K562 (cell line): ENCODE measurements around the gene RAB31. TPM values are rescaled to one million over a fixed set of nuclear protein-coding genes. Genes with fewer than 3 reads are reported as not detected.
A peak's percentile ranks its signal among the peaks of the same experiment; 100 is the strongest.

Experiments used
- FOXA3 ChIP-seq, 2 experiments: fragments of 450-650 bp in 1 of 2; sonication (generic) in 1 of 2; formaldehyde crosslinking; IDR thresholded peaks in 1 of 2; conservative IDR thresholded peaks in 1 of 2; 2 replicates each; pipeline versions ENCODE4 v1.4.0 to v1.8.0; 2020 to 2022; ENCODE audit warnings: mild to moderate bottlenecking in 2 of 2, missing genetic modification reagents in 1 of 2
- GTF2F1 ChIP-seq: IDR thresholded peaks from 2 replicates; pipeline ENCODE4 v1.6.1; 2011; ENCODE audit warnings: low read depth, low read length, improper control_type of control experiment
- MYNN ChIP-seq, 2 experiments: sonication (generic); formaldehyde crosslinking in 1 of 2; IDR thresholded peaks; 2 replicates each; pipeline versions ENCODE4 v1.5.0 to v1.6.1; 2016 to 2020; ENCODE audit warnings: antibody characterized with exemption in 1 of 2, missing genetic modification reagents in 1 of 2
- NFE2 ChIP-seq: IDR thresholded peaks from 2 replicates; pipeline ENCODE4 v1.6.1; 2014; ENCODE audit warnings: antibody characterized with exemption, low read depth
- POLR2H ChIP-seq: IDR thresholded peaks from 2 replicates; pipeline ENCODE4 v1.6.1; 2016; ENCODE audit warnings: missing genetic modification characterization, low read depth, mild to moderate bottlenecking, control low read depth, missing compliant biosample characterization, moderate library complexity
- SPI1 ChIP-seq: IDR thresholded peaks from 2 replicates; pipeline ENCODE4 v1.6.1; 2011; ENCODE audit warnings: low read depth, low read length, control low read depth, borderline replicate concordance
- SRSF3 ChIP-seq: fragments of 200-400 bp; formaldehyde crosslinking; IDR thresholded peaks from 2 replicates; pipeline ENCODE4 v1.6.1; 2016; ENCODE audit warnings: mild to moderate bottlenecking, low read length, moderate library complexity; ENCODE audit not compliant: insufficient read depth
- TAF1 ChIP-seq: IDR thresholded peaks from 2 replicates; pipeline ENCODE4 v1.6.1; 2011; ENCODE audit warnings: mild to moderate bottlenecking, low read length, moderate library complexity; ENCODE audit not compliant: insufficient read depth, control insufficient read depth, severe bottlenecking; ENCODE audit errors: extremely low read depth
- ZNF561 ChIP-seq: fragments of 450-650 bp; formaldehyde crosslinking; conservative IDR thresholded peaks from 2 replicates; pipeline ENCODE4 v1.4.0; 2020; ENCODE audit warnings: mild to moderate bottlenecking, moderate library complexity
- ZNF57 ChIP-seq: fragments of 450-650 bp; formaldehyde crosslinking; IDR thresholded peaks from 2 replicates; pipeline ENCODE4 v1.4.0; 2020; ENCODE audit warnings: mild to moderate bottlenecking, moderate library complexity
- polyA plus RNA-seq, 8 experiments: library from polyadenylated mRNA; depleted of rRNA in 4 of 8; stranded (reverse) in 5 of 8; unstranded in 3 of 8; fragments of >200 nt; fragmentation: Nextera tagmentation in 2 of 8; fragmentation: Illumina TruSeq in 1 of 8; extraction: Ambion mirVana in 2 of 8; extraction: Trizol in 1 of 8; gene quantifications; 2 replicates each; pipeline versions ENCODE4 v1.2.1 to v1.2.3, GENCODE V29; 2011 to 2014; ENCODE audit warnings: inconsistent platforms in 1 of 8, missing spikeins in 1 of 8
- total RNA-seq, 7 experiments: library from RNA; depleted of rRNA in 6 of 7; stranded (reverse); fragments of >200 nt in 6 of 7; fragmentation: Illumina TruSeq in 2 of 7; extraction: Trizol in 2 of 7; gene quantifications; 2 replicates each; pipeline versions ENCODE4 v1.2.1 to v1.2.3, GENCODE V29; 2011 to 2021; ENCODE audit warnings: low replicate concordance in 1 of 7
- TF ChIP-seq, protein P1 (sequence below), 3 experiments: fragments of 200-800 bp in 1 of 3; fragments of 250-450 bp in 1 of 3; fragments of 450-650 bp in 1 of 3; sonication (Bioruptor Pico) in 1 of 3; sonication (Bioruptor generic) in 1 of 3; formaldehyde crosslinking in 1 of 3; IDR thresholded peaks; 2 replicates each; pipeline versions ENCODE4 v1.6.1 to v1.8.0; 2016 to 2022; ENCODE audit warnings: mild to moderate bottlenecking in 2 of 3, missing genetic modification characterization in 2 of 3, missing compliant biosample characterization in 1 of 3, moderate library complexity in 1 of 3
- TF ChIP-seq, protein P2 (sequence below): fragments of 450-650 bp; IDR thresholded peaks from 2 replicates; pipeline ENCODE4 v1.6.1; 2016
- TF ChIP-seq, protein P3 (sequence below): sonication (generic); formaldehyde crosslinking; IDR thresholded peaks from 2 replicates; pipeline ENCODE4 v1.8.0; 2023; ENCODE audit warnings: missing genetic modification reagents, mild to moderate bottlenecking, borderline replicate concordance
- TF ChIP-seq, protein P4 (sequence below): IDR thresholded peaks from 2 replicates; pipeline ENCODE4 v1.6.1; 2012; ENCODE audit warnings: low read depth, low read length, improper control_type of control experiment, borderline replicate concordance

RAB31 gene
- total and polyA plus RNA-seq, 9 of the 15 experiments (the other 6 are each of a cell fraction or from before 2014, with no cell fraction given), result 20.7 to 70.4 (median 41.3) TPM

DNA sequence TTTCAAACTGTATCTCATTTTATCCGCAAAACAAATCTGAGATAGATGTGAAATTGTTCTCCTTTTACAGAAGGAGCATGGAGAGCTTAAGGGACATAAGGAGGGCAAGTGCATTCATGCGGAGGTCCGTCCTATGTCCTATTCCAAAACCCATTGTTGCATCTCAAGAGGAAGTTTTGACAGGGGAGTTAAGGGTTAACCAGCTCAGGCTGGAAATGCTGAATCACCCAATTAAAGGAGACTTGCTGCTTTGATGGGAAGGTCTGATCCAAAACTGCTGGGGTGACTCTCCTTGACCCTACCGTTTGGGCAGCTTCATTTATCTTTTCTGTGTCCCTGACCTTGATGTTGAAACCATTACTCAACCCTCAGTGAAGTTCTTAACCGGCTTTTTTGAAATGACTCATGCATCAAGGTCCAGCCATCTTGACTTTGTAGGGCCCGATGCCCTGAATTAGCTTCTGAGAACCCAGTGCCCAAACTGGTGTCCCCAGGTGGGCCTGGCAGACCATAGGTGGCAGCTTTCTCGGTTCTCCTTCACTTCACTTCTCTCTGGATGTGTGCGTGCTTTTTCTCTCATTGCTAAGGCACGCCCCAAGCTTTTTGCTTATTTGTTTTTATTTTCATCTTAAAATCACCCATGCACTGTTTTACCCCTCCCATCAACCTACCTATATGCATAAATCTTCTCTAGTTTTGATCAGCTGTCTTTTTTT lies 161.8 kb downstream of the RAB31 start (continued):
- TF ChIP-seq, protein P1, sequence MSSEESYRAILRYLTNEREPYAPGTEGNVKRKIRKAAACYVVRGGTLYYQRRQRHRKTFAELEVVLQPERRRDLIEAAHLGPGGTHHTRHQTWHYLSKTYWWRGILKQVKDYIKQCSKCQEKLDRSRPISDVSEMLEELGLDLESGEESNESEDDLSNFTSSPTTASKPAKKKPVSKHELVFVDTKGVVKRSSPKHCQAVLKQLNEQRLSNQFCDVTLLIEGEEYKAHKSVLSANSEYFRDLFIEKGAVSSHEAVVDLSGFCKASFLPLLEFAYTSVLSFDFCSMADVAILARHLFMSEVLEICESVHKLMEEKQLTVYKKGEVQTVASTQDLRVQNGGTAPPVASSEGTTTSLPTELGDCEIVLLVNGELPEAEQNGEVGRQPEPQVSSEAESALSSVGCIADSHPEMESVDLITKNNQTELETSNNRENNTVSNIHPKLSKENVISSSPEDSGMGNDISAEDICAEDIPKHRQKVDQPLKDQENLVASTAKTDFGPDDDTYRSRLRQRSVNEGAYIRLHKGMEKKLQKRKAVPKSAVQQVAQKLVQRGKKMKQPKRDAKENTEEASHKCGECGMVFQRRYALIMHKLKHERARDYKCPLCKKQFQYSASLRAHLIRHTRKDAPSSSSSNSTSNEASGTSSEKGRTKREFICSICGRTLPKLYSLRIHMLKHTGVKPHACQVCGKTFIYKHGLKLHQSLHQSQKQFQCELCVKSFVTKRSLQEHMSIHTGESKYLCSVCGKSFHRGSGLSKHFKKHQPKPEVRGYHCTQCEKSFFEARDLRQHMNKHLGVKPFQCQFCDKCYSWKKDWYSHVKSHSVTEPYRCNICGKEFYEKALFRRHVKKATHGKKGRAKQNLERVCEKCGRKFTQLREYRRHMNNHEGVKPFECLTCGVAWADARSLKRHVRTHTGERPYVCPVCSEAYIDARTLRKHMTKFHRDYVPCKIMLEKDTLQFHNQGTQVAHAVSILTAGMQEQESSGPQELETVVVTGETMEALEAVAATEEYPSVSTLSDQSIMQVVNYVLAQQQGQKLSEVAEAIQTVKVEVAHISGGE (CRISPR knock-in tag; IDR thresholded peaks at IDR 0.05), result no peak
- TF ChIP-seq POLR2H (no peak), NFE2 (peak; percentile 100), ZNF57 (CRISPR knock-in tag) (no peak), SPI1 (no peak), FOXA3 (CRISPR knock-in tag; conservative IDR thresholded peaks at IDR 0.05 in 1 of 2, IDR thresholded peaks at IDR 0.05 in 1 of 2) (no peak; a peak in 1 of 4 replicates), MYNN (IDR thresholded peaks at IDR 0.05) (no peak), MYNN (CRISPR knock-in tag; IDR thresholded peaks at IDR 0.05) (no peak), TAF1 (peak; percentile 69), SRSF3 (no peak), GTF2F1 (no peak), ZNF561 (CRISPR knock-in tag) (no peak)
- TF ChIP-seq, protein P2, sequence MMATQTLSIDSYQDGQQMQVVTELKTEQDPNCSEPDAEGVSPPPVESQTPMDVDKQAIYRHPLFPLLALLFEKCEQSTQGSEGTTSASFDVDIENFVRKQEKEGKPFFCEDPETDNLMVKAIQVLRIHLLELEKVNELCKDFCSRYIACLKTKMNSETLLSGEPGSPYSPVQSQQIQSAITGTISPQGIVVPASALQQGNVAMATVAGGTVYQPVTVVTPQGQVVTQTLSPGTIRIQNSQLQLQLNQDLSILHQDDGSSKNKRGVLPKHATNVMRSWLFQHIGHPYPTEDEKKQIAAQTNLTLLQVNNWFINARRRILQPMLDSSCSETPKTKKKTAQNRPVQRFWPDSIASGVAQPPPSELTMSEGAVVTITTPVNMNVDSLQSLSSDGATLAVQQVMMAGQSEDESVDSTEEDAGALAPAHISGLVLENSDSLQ, result no peak
- TF ChIP-seq, protein P3, sequence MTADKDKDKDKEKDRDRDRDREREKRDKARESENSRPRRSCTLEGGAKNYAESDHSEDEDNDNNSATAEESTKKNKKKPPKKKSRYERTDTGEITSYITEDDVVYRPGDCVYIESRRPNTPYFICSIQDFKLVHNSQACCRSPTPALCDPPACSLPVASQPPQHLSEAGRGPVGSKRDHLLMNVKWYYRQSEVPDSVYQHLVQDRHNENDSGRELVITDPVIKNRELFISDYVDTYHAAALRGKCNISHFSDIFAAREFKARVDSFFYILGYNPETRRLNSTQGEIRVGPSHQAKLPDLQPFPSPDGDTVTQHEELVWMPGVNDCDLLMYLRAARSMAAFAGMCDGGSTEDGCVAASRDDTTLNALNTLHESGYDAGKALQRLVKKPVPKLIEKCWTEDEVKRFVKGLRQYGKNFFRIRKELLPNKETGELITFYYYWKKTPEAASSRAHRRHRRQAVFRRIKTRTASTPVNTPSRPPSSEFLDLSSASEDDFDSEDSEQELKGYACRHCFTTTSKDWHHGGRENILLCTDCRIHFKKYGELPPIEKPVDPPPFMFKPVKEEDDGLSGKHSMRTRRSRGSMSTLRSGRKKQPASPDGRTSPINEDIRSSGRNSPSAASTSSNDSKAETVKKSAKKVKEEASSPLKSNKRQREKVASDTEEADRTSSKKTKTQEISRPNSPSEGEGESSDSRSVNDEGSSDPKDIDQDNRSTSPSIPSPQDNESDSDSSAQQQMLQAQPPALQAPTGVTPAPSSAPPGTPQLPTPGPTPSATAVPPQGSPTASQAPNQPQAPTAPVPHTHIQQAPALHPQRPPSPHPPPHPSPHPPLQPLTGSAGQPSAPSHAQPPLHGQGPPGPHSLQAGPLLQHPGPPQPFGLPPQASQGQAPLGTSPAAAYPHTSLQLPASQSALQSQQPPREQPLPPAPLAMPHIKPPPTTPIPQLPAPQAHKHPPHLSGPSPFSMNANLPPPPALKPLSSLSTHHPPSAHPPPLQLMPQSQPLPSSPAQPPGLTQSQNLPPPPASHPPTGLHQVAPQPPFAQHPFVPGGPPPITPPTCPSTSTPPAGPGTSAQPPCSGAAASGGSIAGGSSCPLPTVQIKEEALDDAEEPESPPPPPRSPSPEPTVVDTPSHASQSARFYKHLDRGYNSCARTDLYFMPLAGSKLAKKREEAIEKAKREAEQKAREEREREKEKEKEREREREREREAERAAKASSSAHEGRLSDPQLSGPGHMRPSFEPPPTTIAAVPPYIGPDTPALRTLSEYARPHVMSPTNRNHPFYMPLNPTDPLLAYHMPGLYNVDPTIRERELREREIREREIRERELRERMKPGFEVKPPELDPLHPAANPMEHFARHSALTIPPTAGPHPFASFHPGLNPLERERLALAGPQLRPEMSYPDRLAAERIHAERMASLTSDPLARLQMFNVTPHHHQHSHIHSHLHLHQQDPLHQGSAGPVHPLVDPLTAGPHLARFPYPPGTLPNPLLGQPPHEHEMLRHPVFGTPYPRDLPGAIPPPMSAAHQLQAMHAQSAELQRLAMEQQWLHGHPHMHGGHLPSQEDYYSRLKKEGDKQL (CRISPR knock-in tag), result no peak
- TF ChIP-seq, protein P4, sequence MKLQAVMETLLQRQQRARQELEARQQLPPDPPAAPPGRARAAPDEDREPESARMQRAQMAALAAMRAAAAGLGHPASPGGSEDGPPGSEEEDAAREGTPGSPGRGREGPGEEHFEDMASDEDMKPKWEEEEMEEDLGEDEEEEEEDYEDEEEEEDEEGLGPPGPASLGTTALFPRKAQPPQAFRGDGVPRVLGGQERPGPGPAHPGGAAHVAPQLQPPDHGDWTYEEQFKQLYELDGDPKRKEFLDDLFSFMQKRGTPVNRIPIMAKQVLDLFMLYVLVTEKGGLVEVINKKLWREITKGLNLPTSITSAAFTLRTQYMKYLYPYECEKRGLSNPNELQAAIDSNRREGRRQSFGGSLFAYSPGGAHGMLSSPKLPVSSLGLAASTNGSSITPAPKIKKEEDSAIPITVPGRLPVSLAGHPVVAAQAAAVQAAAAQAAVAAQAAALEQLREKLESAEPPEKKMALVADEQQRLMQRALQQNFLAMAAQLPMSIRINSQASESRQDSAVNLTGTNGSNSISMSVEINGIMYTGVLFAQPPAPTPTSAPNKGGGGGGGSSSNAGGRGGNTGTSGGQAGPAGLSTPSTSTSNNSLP, result peak; percentile 98
